ENCODE results near the gene ZNF205. TPM values are rescaled to one million over a fixed set of nuclear protein-coding genes. Genes with fewer than 3 reads are reported as not detected.

The ZNF205 gene
- total and polyA plus RNA-seq, 2 of the 13 experiments (the other 11 are each of a cell fraction or from before 2014, with no cell fraction given) = 5.8 to 10.2 TPM

- TF ChIP-seq ZXDC (CRISPR knock-in tag; IDR thresholded peaks at IDR 0.05) (0 out of 2 replicates have a peak, but pooled peaks have one; percentile 48), PHF20 (CRISPR knock-in tag; IDR thresholded peaks at IDR 0.05) (0 out of 2 replicates have a peak, but pooled peaks have one; percentile 32), ELF3 (CRISPR knock-in tag; IDR thresholded peaks at IDR 0.05) (peak; percentile 49; the same call in 1 of the 2 replicates), TCF12 (IDR thresholded peaks at IDR 0.05) (no peak), TCF12 (CRISPR knock-in tag; IDR thresholded peaks at IDR 0.05) (no peak), SNRNP70 (IDR thresholded peaks at IDR 0.05; ENCODE audit: low read depth, low read length) (no peak), DR1 (CRISPR knock-in tag; IDR thresholded peaks at IDR 0.05) (peak; percentile 22; the same call in 1 of the 2 replicates), LRRFIP1 (CRISPR knock-in tag; conservative IDR thresholded peaks at IDR 0.05) (no peak), SUZ12 (IDR thresholded peaks at IDR 0.05; ENCODE audit: low read depth, low read length) (no peak; the same call in 1 of the 2 replicates), ZSCAN5A (CRISPR knock-in tag; IDR thresholded peaks at IDR 0.05; ENCODE audit: borderline replicate concordance) (no peak), MYPOP (CRISPR knock-in tag; IDR thresholded peaks at IDR 0.05) (peak; percentile 83), SNAPC4 (CRISPR knock-in tag; IDR thresholded peaks at IDR 0.05) (no peak), MTA1 (CRISPR knock-in tag; IDR thresholded peaks at IDR 0.05; ENCODE audit: borderline replicate concordance) (no peak), ZNF790 (CRISPR knock-in tag; IDR thresholded peaks at IDR 0.05; ENCODE audit: borderline replicate concordance) (no peak; the same call in 1 of the 2 replicates), CCDC6 (CRISPR knock-in tag; IDR thresholded peaks at IDR 0.05) (peak; percentile 88; the same call in 1 of the 2 replicates)
Measured at GRCh38 chr16:3150346-3151218, 38.2 kb downstream of the ZNF205 start (continued).

Data from HepG2 (cell line).